BE2C (cell line): ENCODE measurements around the gene GPR78.

ENCODE experiments used
- DNase-seq: peaks from one replicate; pipeline ENCODE4 v3.0.0-alpha.2; 2020
- H3K27me3 ChIP-seq: fragments of 250-450 bp; sonication (Bioruptor Pico); 2 replicates; pipeline ENCODE4 v1.5.1; 2020; ENCODE audit warnings: mild to moderate bottlenecking
- H3K36me3 ChIP-seq: fragments of 250-450 bp; sonication (Bioruptor Pico); 2 replicates; pipeline ENCODE4 v1.5.1; 2020; ENCODE audit warnings: mild to moderate bottlenecking
- H3K4me1 ChIP-seq: fragments of 250-450 bp; sonication (Bioruptor Pico); 2 replicates; pipeline ENCODE4 v1.5.1; 2020
- H3K4me3 ChIP-seq: 2 replicates; pipeline ENCODE4 v1.5.1; 2011; ENCODE audit warnings: low read depth, low read length
- H3K9me3 ChIP-seq: fragments of 250-450 bp; sonication (Bioruptor Pico); 2 replicates; pipeline ENCODE4 v1.5.1; 2020
- TF ChIP-seq, protein P1 (sequence below): IDR thresholded peaks from 2 replicates; pipeline ENCODE4 v1.5.1; 2012; ENCODE audit warnings: mild to moderate bottlenecking, low read depth, low read length

GPR78 gene

DNA sequence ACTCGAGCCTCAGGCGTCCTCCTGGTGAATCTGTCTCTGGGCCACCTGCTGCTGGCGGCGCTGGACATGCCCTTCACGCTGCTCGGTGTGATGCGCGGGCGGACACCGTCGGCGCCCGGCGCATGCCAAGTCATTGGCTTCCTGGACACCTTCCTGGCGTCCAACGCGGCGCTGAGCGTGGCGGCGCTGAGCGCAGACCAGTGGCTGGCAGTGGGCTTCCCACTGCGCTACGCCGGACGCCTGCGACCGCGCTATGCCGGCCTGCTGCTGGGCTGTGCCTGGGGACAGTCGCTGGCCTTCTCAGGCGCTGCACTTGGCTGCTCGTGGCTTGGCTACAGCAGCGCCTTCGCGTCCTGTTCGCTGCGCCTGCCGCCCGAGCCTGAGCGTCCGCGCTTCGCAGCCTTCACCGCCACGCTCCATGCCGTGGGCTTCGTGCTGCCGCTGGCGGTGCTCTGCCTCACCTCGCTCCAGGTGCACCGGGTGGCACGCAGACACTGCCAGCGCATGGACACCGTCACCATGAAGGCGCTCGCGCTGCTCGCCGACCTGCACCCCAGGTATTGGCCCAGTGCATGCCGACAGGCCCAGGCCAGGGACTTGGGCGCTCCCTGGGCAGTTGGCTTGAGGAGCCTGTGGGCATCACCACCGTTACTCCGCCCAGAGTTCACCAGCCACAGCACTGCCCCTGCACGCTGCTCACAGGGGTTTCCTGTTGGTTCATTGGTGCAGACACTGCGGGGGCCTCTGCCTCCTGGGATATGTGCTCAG, 1.1 kb downstream of the GPR78 start:
- H3K4me3 ChIP-seq = no peak overlapping the region
- TF ChIP-seq, protein P1, sequence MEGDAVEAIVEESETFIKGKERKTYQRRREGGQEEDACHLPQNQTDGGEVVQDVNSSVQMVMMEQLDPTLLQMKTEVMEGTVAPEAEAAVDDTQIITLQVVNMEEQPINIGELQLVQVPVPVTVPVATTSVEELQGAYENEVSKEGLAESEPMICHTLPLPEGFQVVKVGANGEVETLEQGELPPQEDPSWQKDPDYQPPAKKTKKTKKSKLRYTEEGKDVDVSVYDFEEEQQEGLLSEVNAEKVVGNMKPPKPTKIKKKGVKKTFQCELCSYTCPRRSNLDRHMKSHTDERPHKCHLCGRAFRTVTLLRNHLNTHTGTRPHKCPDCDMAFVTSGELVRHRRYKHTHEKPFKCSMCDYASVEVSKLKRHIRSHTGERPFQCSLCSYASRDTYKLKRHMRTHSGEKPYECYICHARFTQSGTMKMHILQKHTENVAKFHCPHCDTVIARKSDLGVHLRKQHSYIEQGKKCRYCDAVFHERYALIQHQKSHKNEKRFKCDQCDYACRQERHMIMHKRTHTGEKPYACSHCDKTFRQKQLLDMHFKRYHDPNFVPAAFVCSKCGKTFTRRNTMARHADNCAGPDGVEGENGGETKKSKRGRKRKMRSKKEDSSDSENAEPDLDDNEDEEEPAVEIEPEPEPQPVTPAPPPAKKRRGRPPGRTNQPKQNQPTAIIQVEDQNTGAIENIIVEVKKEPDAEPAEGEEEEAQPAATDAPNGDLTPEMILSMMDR = no peak
- peaks cover 20% of the 10 kb centered on the region for H3K27me3 ChIP-seq
- no peaks in the 10 kb centered on the region for H3K9me3 ChIP-seq
- peaks cover 3% of the 10 kb centered on the region; the same call in 1 of the 2 replicates for H3K4me1 ChIP-seq
- H3K36me3 ChIP-seq = no peaks in the 10 kb centered on the region
- no peak for DNase-seq

DNA sequence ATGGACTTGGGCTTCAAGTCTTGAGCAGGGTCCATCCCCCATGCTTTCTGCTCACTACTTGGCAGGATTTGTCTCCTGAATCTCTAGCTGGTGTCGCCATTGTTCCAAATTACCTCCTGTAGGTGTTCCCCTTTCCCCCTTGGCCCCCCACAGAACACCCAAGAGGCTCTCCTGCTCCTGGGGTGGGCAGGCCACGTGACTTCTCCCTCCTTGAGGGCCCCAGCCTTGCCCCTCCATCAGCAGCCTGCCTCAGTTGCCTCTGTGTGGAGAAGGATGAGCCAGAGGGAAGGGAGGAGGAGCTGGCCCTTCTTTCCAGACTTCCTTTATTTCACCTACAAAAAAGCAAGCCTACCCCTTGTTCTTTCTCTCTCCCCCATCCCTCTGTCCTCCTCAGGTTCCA, 1.8 kb downstream of the GPR78 start:
- H3K4me1 ChIP-seq = peaks cover 3% of the 10 kb centered on the region; the same call in 1 of the 2 replicates
- TF ChIP-seq, protein P1 = no peak
- peaks cover 20% of the 10 kb centered on the region for H3K27me3 ChIP-seq
- H3K36me3 ChIP-seq = no peaks in the 10 kb centered on the region
- no peak for DNase-seq
- H3K4me3 ChIP-seq = no peak overlapping the region
- H3K9me3 ChIP-seq = no peaks in the 10 kb centered on the region

DNA sequence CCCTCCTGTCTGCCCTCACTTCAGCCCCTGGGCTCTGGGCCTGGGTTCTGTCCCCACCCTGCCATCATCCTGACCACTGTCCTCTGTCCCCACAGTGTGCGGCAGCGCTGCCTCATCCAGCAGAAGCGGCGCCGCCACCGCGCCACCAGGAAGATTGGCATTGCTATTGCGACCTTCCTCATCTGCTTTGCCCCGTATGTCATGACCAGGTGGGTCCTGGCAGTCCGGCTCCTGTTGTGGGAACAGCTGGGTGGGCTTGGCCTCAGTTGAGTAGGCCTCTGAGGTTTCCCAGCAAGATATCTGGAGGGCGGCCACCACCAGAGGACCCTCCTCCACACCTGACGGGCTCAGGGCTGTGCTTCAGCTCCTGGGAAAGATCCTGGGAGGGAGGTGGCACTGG, 2.2 kb downstream of the GPR78 start:
- peaks cover 3% of the 10 kb centered on the region; the same call in 1 of the 2 replicates for H3K4me1 ChIP-seq
- no peak for DNase-seq
- TF ChIP-seq, protein P1 = no peak
- no peaks in the 10 kb centered on the region for H3K9me3 ChIP-seq
- H3K4me3 ChIP-seq = no peak overlapping the region
- peaks cover 20% of the 10 kb centered on the region for H3K27me3 ChIP-seq
- H3K36me3 ChIP-seq = no peaks in the 10 kb centered on the region

DNA sequence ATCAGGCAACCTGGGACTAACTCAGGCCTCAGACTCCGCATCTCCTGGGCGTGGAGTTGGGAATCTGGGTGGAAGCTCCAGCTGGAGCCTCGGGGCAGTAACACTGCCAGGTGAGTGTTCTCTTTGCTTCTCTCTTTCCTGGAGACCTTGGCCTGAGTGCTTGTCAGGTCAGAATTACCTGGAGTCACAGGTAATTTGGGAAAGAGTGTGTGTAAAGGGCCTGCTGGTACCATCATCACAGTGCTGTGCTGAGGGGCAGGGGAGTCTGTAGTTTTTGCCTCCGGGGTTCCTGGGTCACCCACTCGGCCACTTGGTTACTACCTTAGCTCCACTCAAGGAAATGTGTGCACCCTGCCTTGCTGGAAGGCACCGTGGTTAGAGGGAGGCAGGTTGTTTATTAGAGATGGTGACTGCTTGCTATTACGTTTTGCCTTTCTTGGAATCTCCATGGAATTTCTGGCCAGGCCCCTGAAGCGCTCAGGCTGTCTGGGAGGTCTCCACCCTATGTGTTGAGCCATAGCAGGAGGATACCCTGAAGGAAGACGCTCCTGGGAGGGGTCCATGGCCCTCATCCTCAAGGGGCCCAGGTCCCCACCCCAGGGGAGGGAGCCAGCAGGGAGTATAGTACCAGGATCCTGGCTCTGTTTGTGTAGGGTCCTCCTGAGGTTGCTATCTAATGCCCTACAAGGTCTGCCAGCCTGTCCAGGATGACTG, 2.9 kb downstream of the GPR78 start:
- Histone ChIP-seq H3K4me1 (peaks cover 3% of the 10 kb centered on the region; the same call in 1 of the 2 replicates), H3K27me3 (peaks cover 20% of the 10 kb centered on the region), H3K4me3 (no peak overlapping the region), H3K36me3 (no peaks in the 10 kb centered on the region), H3K9me3 (no peaks in the 10 kb centered on the region)
- TF ChIP-seq, protein P1 = no peak
- DNase-seq = no peak

DNA sequence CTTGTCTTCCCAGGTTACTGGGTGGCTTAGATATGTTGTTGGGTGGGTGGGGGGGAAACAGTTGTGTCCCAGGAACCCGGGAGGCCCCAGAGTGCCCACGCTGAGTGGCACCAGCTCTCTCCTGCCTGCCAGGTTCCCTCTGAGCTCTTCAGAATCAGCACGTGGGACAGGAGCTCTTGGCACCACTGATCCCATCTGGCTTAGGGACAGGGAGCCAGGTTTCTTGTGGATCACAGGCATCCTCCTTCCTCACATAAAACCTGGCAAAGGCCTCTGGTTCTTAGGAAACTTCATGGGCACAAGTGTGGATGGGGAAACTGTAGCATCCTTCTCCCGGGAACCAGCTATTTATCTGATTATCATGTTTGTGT, 3.4 kb downstream of the GPR78 start:
- H3K36me3 ChIP-seq = no peaks in the 10 kb centered on the region
- TF ChIP-seq, protein P1 = no peak
- H3K4me1 ChIP-seq = peaks cover 3% of the 10 kb centered on the region; the same call in 1 of the 2 replicates
- H3K4me3 ChIP-seq = no peak overlapping the region
- no peaks in the 10 kb centered on the region for H3K9me3 ChIP-seq
- no peak for DNase-seq
- H3K27me3 ChIP-seq = peaks cover 20% of the 10 kb centered on the region

DNA sequence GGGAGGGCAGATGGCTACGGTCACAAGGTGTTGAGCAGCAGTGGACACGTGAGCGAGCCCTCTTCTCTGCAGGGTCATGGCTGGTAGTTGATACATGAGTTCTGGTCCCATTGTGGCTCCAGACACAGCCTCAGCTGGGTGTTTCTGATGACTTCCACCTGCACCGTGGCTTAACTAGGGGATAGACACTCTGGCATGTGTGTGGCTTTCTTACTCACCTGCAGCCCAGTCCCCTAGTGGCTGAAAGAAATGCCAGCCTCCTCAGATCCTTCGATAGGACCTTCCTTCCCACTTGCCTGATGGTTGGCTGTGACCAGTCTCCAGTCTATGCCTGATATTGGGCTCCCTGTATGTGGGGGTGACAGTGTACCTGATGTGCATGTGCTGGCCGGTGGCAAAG, 5.0 kb downstream of the GPR78 start:
- TF ChIP-seq, protein P1 = peak; percentile 43
- peaks cover 3% of the 10 kb centered on the region; the same call in 1 of the 2 replicates for H3K4me1 ChIP-seq
- H3K27me3 ChIP-seq = peaks cover 20% of the 10 kb centered on the region
- no peaks in the 10 kb centered on the region for H3K9me3 ChIP-seq
- no peak overlapping the region for H3K4me3 ChIP-seq
- H3K36me3 ChIP-seq = no peaks in the 10 kb centered on the region
- DNase-seq = no peak
